Neural progenitor cell (in vitro differentiated cells): Measurements from ENCODE around the gene TSPEAR.

Experiments
- EZH2 ChIP-seq: fragments of 200-600 bp; sonication (generic); IDR thresholded peaks from 2 replicates; pipeline ENCODE4 v1.6.1; 2017; ENCODE audit warnings: antibody characterized with exemption, mild to moderate bottlenecking, moderate library complexity
- TF ChIP-seq, protein P1 (sequence below): fragments of 200-600 bp; sonication (generic); IDR thresholded peaks from 2 replicates; pipeline ENCODE4 v1.5.1; 2017; ENCODE audit warnings: antibody characterized with exemption, mild to moderate bottlenecking

DNA sequence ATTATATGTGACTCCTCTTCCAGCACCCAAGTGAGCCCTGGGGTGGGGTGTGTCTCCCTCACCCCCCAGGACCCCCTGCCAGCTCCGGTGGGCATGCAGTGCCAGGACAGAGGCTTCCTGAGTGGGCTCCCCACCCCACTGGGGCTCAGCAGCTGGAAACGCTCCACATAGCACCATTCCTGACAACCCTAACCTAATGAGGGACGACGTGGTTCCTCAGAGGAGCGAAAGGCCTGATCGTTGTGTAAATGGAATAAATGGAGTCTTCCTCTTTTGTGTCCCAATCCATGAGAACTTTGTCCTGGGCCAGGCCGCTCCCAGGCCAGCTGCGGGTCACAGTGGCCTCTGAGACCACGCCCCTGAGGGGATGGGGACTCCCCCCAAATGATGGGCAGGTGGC is 1.8 kb upstream of the TSPEAR start:
- TF ChIP-seq, protein P1, sequence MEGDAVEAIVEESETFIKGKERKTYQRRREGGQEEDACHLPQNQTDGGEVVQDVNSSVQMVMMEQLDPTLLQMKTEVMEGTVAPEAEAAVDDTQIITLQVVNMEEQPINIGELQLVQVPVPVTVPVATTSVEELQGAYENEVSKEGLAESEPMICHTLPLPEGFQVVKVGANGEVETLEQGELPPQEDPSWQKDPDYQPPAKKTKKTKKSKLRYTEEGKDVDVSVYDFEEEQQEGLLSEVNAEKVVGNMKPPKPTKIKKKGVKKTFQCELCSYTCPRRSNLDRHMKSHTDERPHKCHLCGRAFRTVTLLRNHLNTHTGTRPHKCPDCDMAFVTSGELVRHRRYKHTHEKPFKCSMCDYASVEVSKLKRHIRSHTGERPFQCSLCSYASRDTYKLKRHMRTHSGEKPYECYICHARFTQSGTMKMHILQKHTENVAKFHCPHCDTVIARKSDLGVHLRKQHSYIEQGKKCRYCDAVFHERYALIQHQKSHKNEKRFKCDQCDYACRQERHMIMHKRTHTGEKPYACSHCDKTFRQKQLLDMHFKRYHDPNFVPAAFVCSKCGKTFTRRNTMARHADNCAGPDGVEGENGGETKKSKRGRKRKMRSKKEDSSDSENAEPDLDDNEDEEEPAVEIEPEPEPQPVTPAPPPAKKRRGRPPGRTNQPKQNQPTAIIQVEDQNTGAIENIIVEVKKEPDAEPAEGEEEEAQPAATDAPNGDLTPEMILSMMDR: no peak
- TF ChIP-seq EZH2: no peak
